ENCODE results near the gene TMA7.

GRCh38 chr3:48416546-48416945, 23.5 kb upstream of the TMA7 start:
- no peak for TF ChIP-seq CTCF (IDR thresholded peaks at IDR 0.05)
- no peak for TF ChIP-seq EZH2 (IDR thresholded peaks at IDR 0.05)

Measured in neural progenitor cell (in vitro differentiated cells).